A673 (cell line): Measurements from ENCODE around the gene SMU1. TPM values are rescaled to one million over a fixed set of nuclear protein-coding genes. Genes with fewer than 3 reads are reported as not detected.

Source experiments
- BruUV-seq: library from RNA; stranded (reverse); fragments of 400-500 nt; replicated peaks from 2 replicates; lab custom pipeline; 2021; lab: Mats Ljungman, UMichigan
- CTCF ChIA-PET: fragments of 300-600 bp; sonication (Branson Sonifier 250); formaldehyde crosslinking; loops from one replicate; lab custom pipeline; 2022; ENCODE audit warnings: antibody characterized with exemption; lab: Charles Lee
- POLR2A ChIA-PET: fragments of 300-600 bp; sonication (Branson Sonifier 250); formaldehyde crosslinking; loops from one replicate; lab custom pipeline; 2022; ENCODE audit warnings: antibody characterized with exemption; ENCODE audit not compliant: low non-redundant PET; lab: Charles Lee
- DNase-seq: peaks from one replicate; pipeline ENCODE4 v3.0.0-alpha.2; 2015; ENCODE audit warnings: low spot score
- H3K27ac ChIP-seq: fragments of 200-600 bp; sonication (generic); 2 replicates; pipeline ENCODE4 v1.5.1; 2016; ENCODE audit warnings: mixed run types, low read depth, mild to moderate bottlenecking, mixed read lengths, antibody characterized with exemption, low read length; ENCODE audit not compliant: poor library complexity, severe bottlenecking
- H3K27me3 ChIP-seq: fragments of 200-600 bp; sonication (generic); replicated peaks from 2 replicates; pipeline ENCODE4 v1.6.1; 2017; ENCODE audit warnings: mixed run types, low read depth, mild to moderate bottlenecking, mixed read lengths, antibody characterized with exemption, low read length; ENCODE audit not compliant: insufficient read depth, poor library complexity
- H3K36me3 ChIP-seq: fragments of 200-600 bp; sonication (generic); 2 replicates; pipeline ENCODE4 v1.6.1; 2016; ENCODE audit warnings: mixed run types, mild to moderate bottlenecking, mixed read lengths, antibody characterized with exemption, low read length; ENCODE audit not compliant: insufficient read depth, poor library complexity, severe bottlenecking
- H3K4me1 ChIP-seq: fragments of 200-600 bp; sonication (generic); 2 replicates; pipeline ENCODE4 v1.6.1; 2017; ENCODE audit warnings: mixed run types, mild to moderate bottlenecking, mixed read lengths, antibody characterized with exemption, low read length; ENCODE audit not compliant: insufficient read depth, poor library complexity, severe bottlenecking
- H3K4me3 ChIP-seq: fragments of 200-600 bp; sonication (generic); 2 replicates; pipeline ENCODE4 v1.5.1; 2016; ENCODE audit warnings: low read depth, mixed run types, mild to moderate bottlenecking, mixed read lengths, low read length; ENCODE audit not compliant: poor library complexity, severe bottlenecking
- H3K9me3 ChIP-seq: fragments of 200-600 bp; sonication (generic); 2 replicates; pipeline ENCODE4 v1.6.1; 2016; ENCODE audit warnings: mixed run types, low read depth, mild to moderate bottlenecking, mixed read lengths, antibody characterized with exemption, low read length; ENCODE audit not compliant: poor library complexity, severe bottlenecking
- CTCF ChIP-seq: fragments of 300-800, 200-600 bp; sonication (generic); conservative IDR thresholded peaks from 2 replicates; pipeline ENCODE4 v1.5.1; 2017; ENCODE audit warnings: low read depth, mild to moderate bottlenecking, antibody characterized with exemption, low read length, moderate library complexity, mixed read lengths
- EZH2 ChIP-seq: fragments of 200-600 bp; sonication (generic); IDR thresholded peaks from 2 replicates; pipeline ENCODE4 v1.6.1; 2017; ENCODE audit warnings: borderline replicate concordance, low read depth, mild to moderate bottlenecking, mixed read lengths, antibody characterized with exemption, low read length; ENCODE audit not compliant: poor library complexity, severe bottlenecking
- intact Hi-C: fragments of 100-400 bp; cut with micrococcal nuclease; formaldehyde crosslinking; loops from one replicate; pipeline ENCODE4 v1.10.0; 2022; ENCODE audit not compliant: unreplicated experiment
- total RNA-seq: library from RNA; stranded (reverse); gene quantifications from 2 replicates; pipeline ENCODE4 v1.2.3, GENCODE V29; 2021

SMU1 gene
- total RNA-seq, 1 experiment from 2014 or later, result 31.2 TPM

GRCh38 chr9:33014665-33015014 lies 61.8 kb downstream of the SMU1 start:
- ChIA-PET CTCF (no interaction called here), POLR2A (interaction anchor here (1.0 kb wide), 1 partner anchor 10 kb away, joined by 4 read pairs; the partner anchor contains the start of gene DNAJA1)
- Histone ChIP-seq H3K27me3 (no peaks in the 10 kb centered on the region), H3K36me3 (no peaks in the 10 kb centered on the region), H3K27ac (no peak overlapping the region), H3K9me3 (no peaks in the 10 kb centered on the region), H3K4me1 (peaks cover 4% of the 10 kb centered on the region), H3K4me3 (no peak overlapping the region)
- no TSS peak for BruUV-seq
- no peak for TF ChIP-seq EZH2
- no peak for TF ChIP-seq CTCF
- intact Hi-C loops, result no loop called here
- no peak for DNase-seq

GRCh38 chr9:33013962-33014664 lies 62.4 kb downstream of the SMU1 start:
- DNase-seq, result no peak
- no peak overlapping the region for H3K27ac ChIP-seq
- ChIA-PET CTCF (no interaction called here), POLR2A (interaction anchor here (1.0 kb wide), 1 partner anchor 11 kb away, joined by 4 read pairs; the partner anchor contains the start of gene DNAJA1)
- H3K36me3 ChIP-seq, result no peaks in the 10 kb centered on the region
- TF ChIP-seq EZH2, result no peak
- no peak for TF ChIP-seq CTCF
- H3K9me3 ChIP-seq, result no peaks in the 10 kb centered on the region
- H3K4me1 ChIP-seq, result peaks cover 4% of the 10 kb centered on the region
- H3K4me3 ChIP-seq, result no peak overlapping the region
- intact Hi-C loops, result no loop called here
- no peaks in the 10 kb centered on the region for H3K27me3 ChIP-seq
- BruUV-seq, result no TSS peak

GRCh38 chr9:33012328-33013069 lies 64.0 kb downstream of the SMU1 start:
- no peak overlapping the region for H3K27ac ChIP-seq
- intact Hi-C loops, result no loop called here
- ChIA-PET POLR2A (no interaction called here), CTCF (no interaction called here)
- H3K4me3 ChIP-seq, result no peak overlapping the region
- peaks cover 2% of the 10 kb centered on the region for H3K4me1 ChIP-seq
- no peak for TF ChIP-seq CTCF
- TF ChIP-seq EZH2, result no peak
- H3K36me3 ChIP-seq, result no peaks in the 10 kb centered on the region
- H3K27me3 ChIP-seq, result no peaks in the 10 kb centered on the region
- no peak for DNase-seq
- no peaks in the 10 kb centered on the region for H3K9me3 ChIP-seq
- BruUV-seq, result no TSS peak
